T-helper 2 cell treated with Interferon-gamma antibody and Interleukin-4, amounts not matched to agents 5 μg/mL and 100 μg/mL, for 36 hours (primary cell): Measurements from ENCODE around the gene ZSCAN12.
"Not testable (repeated sequence)": the region's sequence is repeated elsewhere in the genome, so short reads cannot be mapped to it uniquely, and the experiment has no call there.

Source experiments
- DNase-seq: peaks from one replicate; pipeline ENCODE4 v3.0.0; 2021; ENCODE audit warnings: low spot score
- H3K27ac Mint-ChIP-seq: one replicate; pipeline ENCODE4 v1.8.0; 2021; ENCODE audit warnings: mild to moderate bottlenecking, mixed read lengths
- H3K27me3 Mint-ChIP-seq: one replicate; pipeline ENCODE4 v1.8.0; 2021; ENCODE audit warnings: low read depth, mixed read lengths
- H3K36me3 Mint-ChIP-seq: one replicate; pipeline ENCODE4 v1.8.0; 2021; ENCODE audit warnings: low read depth, mixed read lengths
- H3K4me1 Mint-ChIP-seq: one replicate; pipeline ENCODE4 v1.8.0; 2021; ENCODE audit warnings: low read depth, mixed read lengths
- H3K4me3 Mint-ChIP-seq: one replicate; pipeline ENCODE4 v1.8.0; 2022; ENCODE audit warnings: mild to moderate bottlenecking, moderate library complexity, mixed read lengths
- H3K9me3 Mint-ChIP-seq: one replicate; pipeline ENCODE4 v1.8.0; 2021; ENCODE audit warnings: mixed read lengths

Gene ZSCAN12

DNA sequence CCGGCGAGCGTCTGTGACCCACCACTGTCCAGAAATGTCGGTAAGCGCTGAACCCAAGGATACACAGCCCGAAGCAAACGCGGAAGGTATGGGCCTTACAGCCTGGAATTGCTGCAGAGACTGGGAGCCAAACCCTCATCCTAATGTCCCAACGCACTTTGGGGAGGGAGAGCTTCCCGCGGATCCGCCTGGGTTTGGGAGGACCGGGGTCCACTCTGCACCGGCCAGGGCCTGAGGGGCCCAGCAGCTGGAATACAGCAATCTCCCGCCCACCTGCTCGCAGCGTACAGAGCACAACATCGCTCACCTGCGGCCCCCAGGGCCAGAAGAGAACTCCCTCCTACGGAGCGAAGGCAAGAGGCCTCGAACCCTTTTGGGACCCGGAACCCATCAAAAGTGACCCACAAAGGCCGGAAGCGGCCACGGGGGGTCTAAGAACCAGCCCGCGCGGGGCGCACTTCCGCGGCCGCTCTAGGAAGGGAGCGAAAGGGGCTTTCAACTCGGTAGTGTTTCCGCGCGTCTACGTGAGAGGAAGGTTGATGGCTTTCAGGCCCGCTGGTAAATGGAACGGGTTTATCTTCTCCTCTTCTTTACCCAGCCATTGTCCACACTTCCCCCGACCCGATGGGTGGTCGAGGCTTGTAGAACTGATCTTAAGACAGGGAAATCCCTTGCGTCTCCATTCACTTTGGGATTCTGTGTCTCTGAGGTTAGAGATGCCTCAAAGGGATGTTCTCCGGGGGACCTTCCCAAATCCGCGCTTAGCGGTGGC, at the start of gene ZSCAN12:
Gene ZSCAN12, minus strand, starts transcription at position 398 of the 772 bp plus-strand sequence. CDS start 1,342 bp downstream, outside the sequence.
- DNase-seq: peak; percentile 79
- peaks cover 35% of the 10 kb centered on the region for H3K36me3 Mint-ChIP-seq
- peaks cover 11% of the 10 kb centered on the region for H3K9me3 Mint-ChIP-seq
- peak within 1 kb of the TSS; percentile 88 for H3K4me3 Mint-ChIP-seq
- peaks cover 20% of the 10 kb centered on the region for H3K27me3 Mint-ChIP-seq
- peaks cover 40% of the 10 kb centered on the region for H3K4me1 Mint-ChIP-seq
- H3K27ac Mint-ChIP-seq: peak within 1 kb of the TSS; percentile 80

DNA sequence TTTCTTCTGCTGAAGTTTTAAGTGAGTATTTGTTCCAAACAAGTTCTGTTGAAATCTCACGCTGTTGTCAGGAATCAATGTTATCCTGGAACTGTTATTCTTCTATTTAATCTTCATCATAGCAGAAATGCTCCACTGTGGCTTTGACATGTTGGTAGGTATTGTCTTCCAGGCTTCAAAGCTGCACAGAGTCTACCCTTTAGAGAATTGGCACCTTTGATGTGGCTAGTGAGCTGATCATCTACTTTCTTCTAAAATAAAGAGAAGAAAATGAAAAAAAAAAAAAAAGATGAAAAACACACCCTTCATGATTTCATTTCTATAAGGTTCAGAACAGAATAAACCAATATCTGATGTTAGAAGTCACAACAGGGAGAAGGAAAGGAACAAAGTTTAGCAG, 49.5 kb upstream of the ZSCAN12 start:
- H3K36me3 Mint-ChIP-seq: peaks cover 7% of the 10 kb centered on the region
- no peak for DNase-seq
- H3K27me3 Mint-ChIP-seq: peaks cover 51% of the 10 kb centered on the region
- H3K4me3 Mint-ChIP-seq: no peak overlapping the region
- peaks cover 13% of the 10 kb centered on the region for H3K9me3 Mint-ChIP-seq
- H3K4me1 Mint-ChIP-seq: peaks cover 15% of the 10 kb centered on the region
- H3K27ac Mint-ChIP-seq: no peak overlapping the region

DNA sequence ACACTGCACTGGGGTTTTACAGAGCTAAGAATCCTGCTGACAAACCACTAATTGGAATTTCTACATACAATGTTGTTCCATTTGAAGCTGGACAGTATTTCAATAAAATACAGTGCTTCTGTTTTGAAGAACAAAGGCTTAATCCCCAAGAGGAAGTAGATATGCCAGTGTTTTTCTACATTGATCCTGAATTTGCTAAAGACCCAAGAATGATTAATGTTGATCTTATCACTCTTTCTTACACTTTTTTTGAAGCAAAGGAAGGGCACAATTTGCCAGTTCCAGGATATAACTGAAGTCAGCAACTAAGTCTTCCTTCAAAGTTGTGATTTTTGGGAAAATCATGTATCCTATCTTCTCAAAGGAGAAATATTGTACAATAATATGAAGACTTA, 48.0 kb upstream of the ZSCAN12 start:
- Mint-ChIP-seq H3K9me3 (peaks cover 27% of the 10 kb centered on the region), H3K4me3 (peak overlapping the region; percentile 75), H3K4me1 (peaks cover 29% of the 10 kb centered on the region), H3K27me3 (peaks cover 50% of the 10 kb centered on the region)
- H3K36me3 Mint-ChIP-seq, DNase-seq, H3K27ac Mint-ChIP-seq: not testable (repeated sequence)

DNA sequence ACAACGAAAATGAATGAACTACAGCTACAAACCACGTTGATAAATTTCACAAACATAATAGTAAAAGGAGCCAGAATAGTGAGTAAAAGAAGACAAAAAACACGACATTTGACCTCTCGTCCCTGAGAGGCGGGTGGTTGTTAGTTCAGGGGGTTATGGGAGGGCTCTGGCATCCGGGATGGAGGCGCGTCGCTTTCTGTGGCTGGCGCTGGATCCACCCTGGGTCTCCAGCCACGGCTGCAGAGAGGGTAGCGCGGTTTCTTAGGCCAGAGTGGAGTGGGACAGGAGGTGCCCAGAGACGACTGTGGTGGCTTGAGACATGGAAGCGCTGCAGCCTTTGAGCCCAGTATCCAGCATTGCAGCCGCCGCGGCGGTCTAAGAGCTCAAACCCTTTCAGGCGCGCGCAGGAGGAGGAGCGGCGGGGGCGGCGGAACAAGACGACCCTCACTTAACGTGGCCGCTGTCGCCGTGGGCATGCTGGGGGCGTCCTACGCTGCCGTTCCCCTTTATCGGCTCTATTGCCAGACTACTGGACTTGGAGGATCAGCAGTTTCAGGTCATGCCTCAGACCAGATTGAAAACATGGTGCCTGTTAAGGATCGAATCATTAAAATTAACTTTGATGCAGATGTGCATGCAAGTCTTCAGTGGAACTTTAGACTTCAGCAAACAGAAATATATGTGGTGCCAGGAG, 47.4 kb upstream of the ZSCAN12 start:
- Mint-ChIP-seq H3K36me3 (peaks cover 7% of the 10 kb centered on the region), H3K9me3 (peaks cover 28% of the 10 kb centered on the region), H3K27me3 (peaks cover 52% of the 10 kb centered on the region), H3K4me1 (peaks cover 31% of the 10 kb centered on the region), H3K4me3 (peak overlapping the region; percentile 75), H3K27ac (no peak overlapping the region)
- no peak for DNase-seq

DNA sequence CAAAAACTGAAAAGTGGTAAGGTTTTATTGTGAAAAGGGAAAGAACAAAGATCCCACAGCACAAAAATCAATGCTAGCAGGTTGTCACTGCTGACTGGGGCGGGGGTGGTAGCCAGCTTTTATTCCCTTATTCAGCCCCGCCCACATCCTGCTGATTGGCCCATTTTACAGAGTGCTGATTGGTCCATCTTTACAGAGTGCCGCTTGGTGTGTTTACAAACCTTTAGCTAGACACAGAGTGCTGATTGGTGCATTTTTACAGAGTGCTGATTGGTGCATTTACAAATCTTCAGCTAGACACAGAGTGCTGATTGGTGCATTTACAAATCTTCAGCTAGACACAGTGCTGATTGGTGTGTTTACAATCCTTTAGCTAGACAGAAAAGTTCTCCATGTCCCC, 45.2 kb upstream of the ZSCAN12 start:
- Mint-ChIP-seq H3K27me3 (peaks cover 46% of the 10 kb centered on the region), H3K4me1 (peaks cover 31% of the 10 kb centered on the region), H3K4me3 (peak overlapping the region; percentile 97), H3K9me3 (peaks cover 28% of the 10 kb centered on the region)
- H3K27ac Mint-ChIP-seq, H3K36me3 Mint-ChIP-seq, DNase-seq: not testable (repeated sequence)

DNA sequence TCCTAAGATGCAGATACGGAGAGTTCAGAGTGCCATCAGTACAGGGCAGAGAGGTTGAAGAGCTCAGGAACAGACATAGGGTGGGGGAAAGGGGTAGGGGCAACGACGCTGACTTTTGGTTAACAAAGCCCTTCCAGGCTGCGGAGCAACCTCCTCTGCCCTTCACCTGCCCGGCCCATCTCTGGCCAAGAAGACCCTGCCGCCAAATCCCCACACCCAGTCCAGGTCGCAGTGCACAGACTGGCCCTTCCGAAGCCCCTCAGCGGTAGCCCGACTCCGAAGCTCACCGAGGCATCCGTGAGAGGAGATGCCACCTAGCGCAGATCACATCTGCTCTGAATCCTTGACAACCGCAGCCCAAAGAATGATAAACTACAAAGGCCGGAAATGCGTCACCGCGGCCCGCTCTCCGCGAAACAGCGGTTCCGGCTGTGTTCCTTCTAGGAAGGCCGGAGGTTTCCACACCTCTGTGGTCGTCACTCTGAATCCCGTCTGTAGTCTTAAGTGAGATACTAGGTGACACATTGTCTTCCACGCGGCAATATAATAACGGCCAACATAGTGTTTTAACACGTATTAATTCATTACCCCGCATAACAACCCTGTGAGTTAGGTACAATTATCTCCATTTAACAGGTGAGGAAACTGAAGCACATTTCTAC, 43.7 kb upstream of the ZSCAN12 start, which contains the start of gene ZSCAN23:
Gene ZSCAN23, minus strand, starts transcription at position 380 of the 662 bp plus-strand sequence. CDS start 7,225 bp downstream, outside the sequence.
- H3K9me3 Mint-ChIP-seq: peaks cover 28% of the 10 kb centered on the region
- H3K4me3 Mint-ChIP-seq: peak within 1 kb of the TSS; percentile 97
- H3K4me1 Mint-ChIP-seq: peaks cover 27% of the 10 kb centered on the region
- H3K36me3 Mint-ChIP-seq: peaks cover 7% of the 10 kb centered on the region
- peaks cover 44% of the 10 kb centered on the region for H3K27me3 Mint-ChIP-seq
- peak within 1 kb of the TSS; percentile 88 for H3K27ac Mint-ChIP-seq
- DNase-seq: peak; percentile 79

DNA sequence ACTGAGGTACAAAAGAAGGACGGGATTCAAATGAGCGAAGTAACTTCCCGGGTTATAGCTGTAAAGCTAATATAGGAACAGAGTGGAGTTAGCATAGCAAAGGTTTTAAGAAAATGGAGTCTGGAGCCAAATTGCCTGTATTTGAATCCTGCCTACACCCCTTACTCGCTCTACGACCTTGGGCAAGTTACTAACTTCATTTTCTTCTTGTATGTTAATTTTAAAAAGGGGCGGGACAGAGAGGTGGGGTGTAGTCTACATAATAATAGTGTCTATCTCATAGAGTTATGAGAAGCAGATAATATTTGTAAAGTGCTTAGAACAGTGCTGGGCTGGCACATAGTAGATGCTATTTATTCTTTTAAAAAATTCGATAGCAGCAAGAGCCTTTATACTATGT, 43.0 kb upstream of the ZSCAN12 start:
- peak overlapping the region; percentile 60 for H3K27ac Mint-ChIP-seq

DNA sequence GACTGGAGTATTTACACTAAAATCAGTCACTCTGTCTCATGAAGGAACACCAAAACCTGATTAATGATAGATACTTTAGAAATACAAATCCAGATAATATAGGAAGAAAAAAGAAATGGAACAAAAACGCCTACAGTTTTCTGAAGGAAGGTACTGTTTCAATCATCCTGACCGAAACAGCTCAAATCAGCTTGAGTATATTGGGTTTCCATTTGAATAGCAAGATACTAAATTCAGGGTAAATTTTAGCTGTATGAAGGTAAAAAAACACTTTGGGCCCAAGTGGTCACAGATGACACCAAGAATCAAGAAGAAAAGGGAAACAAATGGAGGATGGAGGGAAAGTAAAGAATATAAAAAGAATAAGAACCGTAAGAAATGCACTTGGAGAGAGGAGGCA, 36.9 kb upstream of the ZSCAN12 start:
- H3K4me3 Mint-ChIP-seq: no peak overlapping the region
- no peaks in the 10 kb centered on the region for H3K9me3 Mint-ChIP-seq
- no peak overlapping the region for H3K27ac Mint-ChIP-seq
- no peaks in the 10 kb centered on the region for H3K4me1 Mint-ChIP-seq
- peaks cover 32% of the 10 kb centered on the region for H3K27me3 Mint-ChIP-seq
- no peaks in the 10 kb centered on the region for H3K36me3 Mint-ChIP-seq
- no peak for DNase-seq

More for the DNA sequence above, 43.0 kb upstream of the ZSCAN12 start:
- Mint-ChIP-seq H3K4me1 (peaks cover 27% of the 10 kb centered on the region), H3K4me3 (peak overlapping the region; percentile 97), H3K36me3 (peaks cover 7% of the 10 kb centered on the region), H3K27me3 (peaks cover 41% of the 10 kb centered on the region), H3K9me3 (peaks cover 28% of the 10 kb centered on the region)
- DNase-seq: no peak

DNA sequence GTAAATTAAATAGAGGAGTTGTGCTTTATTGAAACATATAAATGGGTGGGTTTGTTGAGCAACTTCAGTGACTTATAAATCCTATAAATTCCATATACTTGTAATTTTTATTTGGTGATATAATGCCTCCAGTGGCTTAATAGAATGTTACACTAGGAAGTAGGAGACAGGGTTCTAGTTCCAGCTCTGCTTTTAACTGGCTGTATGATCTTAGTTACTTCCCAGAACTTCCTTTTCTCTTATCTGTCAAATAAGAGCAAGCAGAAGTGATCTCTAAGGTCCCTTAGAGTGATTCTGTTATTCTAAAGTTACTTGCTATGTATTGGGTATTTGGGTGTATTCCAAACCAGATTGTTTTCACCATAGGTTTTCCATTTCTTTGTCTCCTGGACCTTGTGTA, 33.6 kb upstream of the ZSCAN12 start:
- H3K9me3 Mint-ChIP-seq: no peaks in the 10 kb centered on the region
- H3K36me3 Mint-ChIP-seq: no peaks in the 10 kb centered on the region
- no peak overlapping the region for H3K27ac Mint-ChIP-seq
- no peak for DNase-seq
- peaks cover 8% of the 10 kb centered on the region for H3K4me1 Mint-ChIP-seq
- no peak overlapping the region for H3K4me3 Mint-ChIP-seq
- peaks cover 58% of the 10 kb centered on the region for H3K27me3 Mint-ChIP-seq

DNA sequence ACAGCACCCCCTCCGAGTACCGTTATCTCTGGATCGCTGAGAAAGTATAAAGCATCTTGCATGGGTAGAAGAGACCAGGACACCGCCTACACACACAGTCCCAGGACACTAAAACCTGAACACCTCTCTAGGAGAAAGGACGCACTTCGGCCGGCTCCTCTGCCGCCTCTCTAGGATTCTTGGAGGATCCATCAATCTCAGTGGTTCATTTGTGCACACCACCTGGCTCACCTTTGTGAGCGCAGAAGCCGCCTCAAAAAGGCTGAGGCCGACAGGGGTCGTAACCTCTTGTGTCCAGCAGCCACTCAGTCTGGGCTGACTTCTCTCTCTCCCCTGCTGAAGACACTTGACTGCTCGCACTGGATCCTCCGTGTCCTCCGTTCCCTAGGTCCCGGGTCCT, 30.2 kb upstream of the ZSCAN12 start:
- H3K9me3 Mint-ChIP-seq: peaks cover 4% of the 10 kb centered on the region
- H3K36me3 Mint-ChIP-seq: no peaks in the 10 kb centered on the region
- H3K27ac Mint-ChIP-seq: no peak overlapping the region
- peaks cover 18% of the 10 kb centered on the region for H3K4me1 Mint-ChIP-seq
- no peak for DNase-seq
- H3K27me3 Mint-ChIP-seq: peaks cover 58% of the 10 kb centered on the region
- H3K4me3 Mint-ChIP-seq: no peak overlapping the region

DNA sequence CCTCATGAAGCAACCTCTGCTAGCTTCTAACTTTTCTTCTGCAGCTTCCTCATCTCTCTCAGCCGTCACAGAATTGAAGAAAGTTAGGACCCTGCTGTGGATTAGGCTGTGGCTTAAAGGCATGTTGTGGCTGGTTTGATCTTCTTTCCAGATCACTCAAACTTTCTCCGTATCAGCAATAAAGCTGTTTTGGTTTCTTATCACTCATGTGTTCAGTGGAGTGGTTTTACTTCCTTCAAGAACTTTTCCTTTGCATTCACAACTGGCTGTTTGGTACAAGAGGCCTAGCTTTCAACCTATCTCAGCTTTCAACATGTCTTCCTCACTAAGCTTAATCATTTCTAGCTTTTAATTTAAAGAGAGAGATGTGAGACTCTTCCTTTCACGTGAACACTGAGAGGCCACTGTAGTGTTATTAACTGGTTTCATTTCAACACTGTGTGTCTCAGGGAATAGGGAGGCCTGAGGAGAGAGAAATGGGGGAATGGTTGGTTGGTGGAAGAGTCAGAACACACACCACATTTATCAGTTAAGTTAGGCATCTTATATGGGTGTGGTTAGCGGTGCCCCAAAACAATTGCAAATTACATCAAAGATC, 26.5 kb upstream of the ZSCAN12 start:
- peak; percentile 17 for DNase-seq
- peak overlapping the region; percentile 48 for H3K27ac Mint-ChIP-seq
- peaks cover 64% of the 10 kb centered on the region for H3K27me3 Mint-ChIP-seq
- peaks cover 9% of the 10 kb centered on the region for H3K9me3 Mint-ChIP-seq
- H3K4me1 Mint-ChIP-seq: peaks cover 31% of the 10 kb centered on the region
- peak overlapping the region; percentile 45 for H3K4me3 Mint-ChIP-seq
- peaks cover 3% of the 10 kb centered on the region for H3K36me3 Mint-ChIP-seq

DNA sequence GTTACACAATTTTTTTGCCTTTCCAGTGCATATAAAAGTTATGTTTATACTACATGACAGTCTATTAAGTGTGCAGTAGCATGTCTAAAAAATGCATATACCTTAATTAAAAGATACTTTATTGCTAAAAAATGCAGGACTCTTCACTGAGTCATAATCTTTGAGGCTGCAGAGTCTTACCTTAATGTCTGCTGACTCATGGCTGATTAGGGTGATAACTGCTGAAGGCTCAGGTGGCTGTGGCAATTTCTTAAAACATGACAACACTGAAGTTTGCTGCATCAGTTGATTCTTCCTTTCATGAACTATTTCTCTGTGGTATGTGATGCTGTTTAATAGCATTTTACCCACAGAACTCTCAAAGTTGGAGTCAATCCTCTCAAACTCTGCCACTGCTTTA, 24.6 kb upstream of the ZSCAN12 start:
- Mint-ChIP-seq H3K27me3 (peaks cover 61% of the 10 kb centered on the region), H3K36me3 (peaks cover 3% of the 10 kb centered on the region), H3K9me3 (peaks cover 9% of the 10 kb centered on the region), H3K4me1 (peaks cover 31% of the 10 kb centered on the region), H3K27ac (no peak overlapping the region), H3K4me3 (no peak overlapping the region)
- no peak for DNase-seq

DNA sequence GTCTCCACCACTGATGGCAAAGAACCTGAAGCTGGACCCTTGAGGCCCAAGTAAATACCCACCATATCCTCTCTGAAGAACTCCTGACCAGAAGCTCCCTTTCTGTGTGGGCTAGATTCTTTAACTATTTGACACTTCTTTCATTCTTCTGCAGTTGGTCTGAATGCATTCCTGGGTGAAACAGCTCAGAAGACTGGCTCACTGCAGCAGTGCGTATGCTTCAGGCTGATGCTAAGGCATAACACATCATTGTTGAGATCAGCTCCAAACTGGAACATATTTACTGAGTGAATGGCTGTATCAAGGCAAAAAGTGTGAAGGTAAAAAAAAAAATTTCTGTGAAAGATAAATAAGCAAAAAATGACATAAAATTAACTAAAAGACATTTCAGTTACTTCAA, 24.0 kb upstream of the ZSCAN12 start:
- H3K27ac Mint-ChIP-seq: no peak overlapping the region
- H3K9me3 Mint-ChIP-seq: peaks cover 9% of the 10 kb centered on the region
- DNase-seq: no peak
- H3K36me3 Mint-ChIP-seq: peaks cover 3% of the 10 kb centered on the region
- peaks cover 27% of the 10 kb centered on the region for H3K4me1 Mint-ChIP-seq
- no peak overlapping the region for H3K4me3 Mint-ChIP-seq
- peaks cover 61% of the 10 kb centered on the region for H3K27me3 Mint-ChIP-seq
